Fibroblast of the conjunctiva (primary cell): ENCODE results near the gene EDN1.
A peak's percentile ranks its signal among the peaks of the same experiment; 100 is the strongest.

Experiments used
- DNase-seq: peaks from one replicate; pipeline ENCODE4 v3.0.0-alpha.2; 2010; ENCODE audit warnings: low read depth

Gene EDN1

DNA sequence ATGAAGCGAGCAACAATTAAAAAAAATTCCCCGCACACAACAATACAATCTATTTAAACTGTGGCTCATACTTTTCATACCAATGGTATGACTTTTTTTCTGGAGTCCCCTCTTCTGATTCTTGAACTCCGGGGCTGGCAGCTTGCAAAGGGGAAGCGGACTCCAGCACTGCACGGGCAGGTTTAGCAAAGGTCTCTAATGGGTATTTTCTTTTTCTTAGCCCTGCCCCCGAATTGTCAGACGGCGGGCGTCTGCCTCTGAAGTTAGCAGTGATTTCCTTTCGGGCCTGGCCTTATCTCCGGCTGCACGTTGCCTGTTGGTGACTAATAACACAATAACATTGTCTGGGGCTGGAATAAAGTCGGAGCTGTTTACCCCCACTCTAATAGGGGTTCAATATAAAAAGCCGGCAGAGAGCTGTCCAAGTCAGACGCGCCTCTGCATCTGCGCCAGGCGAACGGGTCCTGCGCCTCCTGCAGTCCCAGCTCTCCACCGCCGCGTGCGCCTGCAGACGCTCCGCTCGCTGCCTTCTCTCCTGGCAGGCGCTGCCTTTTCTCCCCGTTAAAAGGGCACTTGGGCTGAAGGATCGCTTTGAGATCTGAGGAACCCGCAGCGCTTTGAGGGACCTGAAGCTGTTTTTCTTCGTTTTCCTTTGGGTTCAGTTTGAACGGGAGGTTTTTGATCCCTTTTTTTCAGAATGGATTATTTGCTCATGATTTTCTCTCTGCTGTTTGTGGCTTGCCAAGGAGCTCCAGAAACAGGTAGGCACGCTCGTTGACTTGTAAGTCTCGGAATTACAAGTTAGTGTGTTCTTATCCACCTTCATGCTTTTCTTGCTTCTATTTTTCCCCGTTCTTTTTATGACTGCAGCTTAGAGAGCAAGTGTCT lies at the start of gene EDN1:
Gene EDN1, plus strand, starts transcription at position 429 of the 888 bp plus-strand sequence. Its CDS starts 269 bp downstream, at position 698.
- DNase-seq = peak; percentile 51

DNA sequence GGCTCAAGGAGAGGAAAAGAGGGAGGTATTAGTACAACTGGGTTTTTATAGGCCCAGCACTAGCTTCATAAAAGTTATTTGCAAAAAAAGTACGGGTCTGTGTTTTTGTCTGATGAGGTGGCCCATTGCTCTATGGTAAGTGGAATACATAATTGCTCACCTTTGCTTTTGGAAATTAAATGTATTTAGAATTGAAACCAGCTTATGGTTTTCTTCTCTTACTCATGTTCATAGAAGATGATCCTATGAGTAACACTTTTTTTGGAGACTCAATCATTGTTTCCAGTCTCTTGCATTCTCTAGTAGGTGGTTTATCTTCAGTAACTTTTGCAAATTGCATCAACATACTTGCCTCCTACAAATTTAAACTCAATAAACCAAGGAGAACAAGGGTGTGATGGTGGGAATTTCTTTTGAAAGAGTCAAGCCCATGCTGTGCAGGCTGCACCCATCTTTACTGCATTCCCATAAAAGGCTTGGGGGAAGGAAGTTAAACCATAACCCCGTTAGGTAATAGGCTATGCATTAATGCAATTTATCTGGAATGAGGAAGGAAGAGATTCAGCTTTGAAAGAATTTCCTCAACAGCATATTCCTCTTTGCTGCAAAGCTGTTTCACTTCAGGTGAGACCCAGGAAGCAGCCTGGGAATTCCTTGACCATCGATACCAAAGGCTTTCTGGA lies 48.5 kb upstream of the EDN1 start:
- no peak for DNase-seq

DNA sequence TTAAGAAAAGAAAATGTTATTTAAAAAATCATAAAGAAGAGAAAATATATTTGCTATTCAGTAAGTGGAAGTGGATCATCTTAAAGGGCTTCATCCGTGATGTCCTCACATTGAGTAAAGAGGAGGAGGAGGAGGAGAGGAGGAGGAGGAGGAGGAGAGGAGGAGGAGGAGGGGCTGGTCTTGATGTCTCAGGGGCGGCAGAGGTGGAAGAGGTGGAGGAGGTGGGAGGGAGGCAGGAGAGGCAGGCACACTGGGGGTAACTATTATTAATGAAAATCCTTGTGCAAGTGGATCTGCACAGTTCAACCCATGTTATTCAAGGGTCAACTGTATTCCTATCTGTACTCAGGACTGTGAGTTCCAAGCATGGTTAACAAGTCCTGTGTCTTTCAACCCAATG lies 47.0 kb upstream of the EDN1 start:
- DNase-seq = no peak

DNA sequence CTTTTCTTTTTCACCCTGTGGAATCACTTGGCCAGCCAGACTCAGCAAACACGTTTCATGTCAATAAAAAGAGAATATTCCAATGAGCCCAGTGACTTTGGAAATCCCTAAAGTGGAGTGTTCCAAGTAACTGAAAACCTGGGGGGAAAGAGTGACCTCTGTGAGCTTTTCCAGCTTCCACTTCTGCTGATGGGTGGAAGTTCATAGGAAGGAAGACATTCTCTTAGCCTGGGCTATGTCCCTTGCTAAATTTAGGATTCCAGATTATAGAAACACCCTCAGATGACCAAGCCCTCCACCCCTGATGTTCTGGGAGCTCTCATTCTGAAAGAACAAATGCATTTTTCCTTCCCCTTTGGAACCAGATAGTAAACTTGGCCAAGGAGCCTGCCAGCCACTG lies 44.8 kb upstream of the EDN1 start:
- no peak for DNase-seq

DNA sequence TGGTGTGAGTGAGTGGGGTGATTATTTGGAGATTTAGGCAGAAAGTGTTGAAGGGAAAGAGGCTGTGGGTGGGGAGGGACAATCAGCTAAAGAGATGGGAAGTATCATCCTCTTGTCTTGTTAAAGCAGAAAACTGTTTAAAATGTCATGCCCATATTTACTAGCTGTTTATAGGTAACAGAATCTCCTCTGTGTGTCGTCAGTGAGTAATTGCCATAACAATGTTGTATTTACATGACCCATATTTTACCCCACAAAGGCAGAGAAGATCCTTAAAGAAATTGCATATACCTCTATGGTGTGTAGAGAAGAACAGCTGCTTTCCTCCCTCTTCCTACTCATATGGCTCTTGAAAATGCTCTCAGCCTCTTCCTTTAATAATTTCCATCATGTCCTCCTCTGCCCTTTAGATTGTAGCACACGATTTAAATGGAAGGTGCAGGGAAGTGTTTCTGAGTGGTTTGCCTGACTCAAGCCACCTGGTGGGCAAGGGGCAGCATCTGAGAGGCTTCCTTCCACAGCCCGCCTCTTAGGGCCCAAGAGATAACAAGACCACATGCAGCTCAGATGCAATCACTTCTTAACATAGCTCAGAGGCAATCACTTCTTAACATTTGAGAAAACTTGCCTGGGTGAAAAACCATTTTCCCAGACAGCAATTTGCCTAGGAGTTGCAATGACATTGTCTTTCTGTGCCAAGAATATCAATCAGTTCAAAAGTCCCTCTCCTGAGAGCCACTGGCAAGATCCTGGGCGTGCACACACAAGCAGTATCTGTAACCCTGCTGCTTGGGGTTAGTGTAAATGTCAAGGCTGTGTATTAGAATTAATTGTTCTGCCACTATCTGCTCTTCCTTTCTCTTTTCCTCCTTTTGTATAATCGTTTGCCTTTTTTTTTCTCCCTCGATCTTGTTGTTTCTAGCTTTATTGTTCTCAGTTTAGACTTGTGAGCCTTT lies 44.1 kb upstream of the EDN1 start:
- no peak for DNase-seq

DNA sequence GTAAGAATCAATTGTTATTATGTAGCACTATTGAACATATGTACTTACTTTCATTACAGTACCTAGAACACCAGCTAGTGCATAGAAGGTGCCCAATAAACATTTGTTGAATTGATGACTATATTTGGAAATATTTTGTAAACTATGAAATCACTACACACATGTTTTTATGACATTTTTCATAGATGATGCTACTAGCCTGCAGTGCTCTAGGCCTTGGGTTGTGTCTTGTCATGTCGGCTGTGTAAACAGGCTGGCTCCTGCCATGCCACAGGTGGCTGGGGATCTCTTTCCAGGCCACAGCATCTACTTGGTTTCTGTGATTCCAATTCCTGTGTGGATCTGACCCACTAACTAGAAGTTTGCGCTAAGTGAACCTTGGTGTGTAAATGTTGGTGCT lies 43.3 kb upstream of the EDN1 start:
- no peak for DNase-seq

DNA sequence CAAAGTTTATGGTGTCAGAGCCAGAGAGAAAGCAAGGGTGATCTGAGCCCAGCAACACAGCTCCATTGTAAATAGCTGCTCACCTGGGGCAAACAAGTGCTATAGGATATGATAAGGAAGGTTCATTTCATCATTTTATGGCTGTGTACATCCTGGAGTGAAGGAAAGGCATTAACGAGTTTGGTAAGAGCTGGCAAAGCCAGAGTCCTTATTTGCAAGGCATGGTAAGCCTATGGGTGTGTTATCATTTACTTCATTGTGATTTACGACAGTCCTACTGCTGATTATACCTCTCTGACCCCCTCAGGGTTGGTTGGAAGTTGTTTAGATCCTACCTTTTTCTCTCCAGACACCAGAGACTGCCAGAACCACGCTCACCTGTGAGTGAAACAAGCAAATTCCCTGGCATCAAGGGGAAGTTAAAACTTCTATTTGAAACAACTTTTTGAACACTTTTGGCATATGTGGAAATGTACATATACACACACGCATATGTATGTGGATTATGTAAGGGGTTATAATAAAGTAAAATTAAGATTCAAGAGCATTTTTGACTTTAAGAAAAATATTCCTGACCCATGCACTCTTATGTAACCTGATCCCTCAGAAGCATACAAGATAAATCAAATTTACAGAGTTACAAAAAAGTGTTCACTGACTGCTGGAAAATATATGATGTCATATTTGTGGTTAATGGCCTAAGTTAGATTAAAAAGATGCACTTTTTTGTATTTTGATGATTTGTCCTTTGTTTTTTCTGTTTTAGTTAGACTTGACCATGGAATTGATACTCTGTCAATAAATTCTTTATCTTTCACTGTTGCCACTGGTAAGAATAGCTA lies 40.4 kb upstream of the EDN1 start:
- DNase-seq = no peak

DNA sequence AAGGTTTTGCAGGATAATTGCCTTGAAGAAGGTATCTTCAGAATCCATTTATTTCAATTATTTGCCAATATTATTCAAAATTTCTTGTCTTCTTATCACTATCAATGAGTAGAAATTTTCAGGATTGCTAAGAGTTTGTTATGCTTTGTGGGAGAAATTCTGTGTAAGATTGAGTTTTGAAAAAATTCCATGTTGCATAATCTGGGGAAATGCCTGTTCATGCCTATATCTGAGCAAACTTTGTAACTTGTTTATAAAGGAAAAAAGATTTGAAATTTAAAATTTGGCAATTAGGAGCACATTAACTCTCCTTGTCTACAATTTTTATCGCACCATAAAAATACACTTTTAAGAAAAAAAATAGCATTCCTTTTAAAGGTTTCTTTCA lies 39.8 kb upstream of the EDN1 start:
- no peak for DNase-seq

DNA sequence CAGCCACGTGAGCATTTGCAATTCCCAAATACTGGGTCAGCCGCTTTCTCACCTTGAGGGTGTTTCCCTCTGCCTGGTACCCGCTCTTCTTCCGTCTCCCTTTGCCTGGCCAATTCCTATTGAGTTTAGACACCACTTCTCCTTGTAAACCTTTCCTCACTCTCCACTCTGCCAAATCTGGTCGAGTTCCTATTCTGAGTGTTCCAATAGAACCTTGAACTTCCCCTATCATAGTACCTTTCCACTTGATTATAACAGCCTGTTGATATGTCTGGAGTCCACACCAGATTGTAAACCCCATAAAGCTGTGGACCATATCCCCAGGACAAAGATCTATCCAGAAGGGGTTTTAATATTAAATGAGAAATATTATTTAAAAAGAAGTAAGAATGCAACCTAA lies 36.0 kb upstream of the EDN1 start:
- DNase-seq = no peak

DNA sequence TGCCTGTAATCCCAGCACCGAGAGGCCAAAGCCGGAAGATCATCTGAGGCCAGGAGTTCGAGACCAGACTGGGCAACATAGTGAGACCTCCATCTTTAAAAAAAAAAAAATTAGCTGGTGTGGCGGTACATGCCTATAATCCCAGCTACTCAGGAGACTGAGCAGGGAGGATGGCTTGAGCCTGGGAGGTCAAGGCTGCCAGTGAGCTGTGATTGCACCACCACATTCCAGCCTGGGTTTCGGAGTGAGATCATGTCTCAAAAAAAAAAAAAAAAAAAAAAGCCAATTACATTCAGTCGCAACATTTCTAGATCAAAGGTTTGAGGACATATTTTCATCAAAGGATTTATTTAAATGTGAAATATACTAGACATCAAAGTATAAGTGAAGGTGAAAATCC lies 32.0 kb upstream of the EDN1 start:
- DNase-seq = no peak

DNA sequence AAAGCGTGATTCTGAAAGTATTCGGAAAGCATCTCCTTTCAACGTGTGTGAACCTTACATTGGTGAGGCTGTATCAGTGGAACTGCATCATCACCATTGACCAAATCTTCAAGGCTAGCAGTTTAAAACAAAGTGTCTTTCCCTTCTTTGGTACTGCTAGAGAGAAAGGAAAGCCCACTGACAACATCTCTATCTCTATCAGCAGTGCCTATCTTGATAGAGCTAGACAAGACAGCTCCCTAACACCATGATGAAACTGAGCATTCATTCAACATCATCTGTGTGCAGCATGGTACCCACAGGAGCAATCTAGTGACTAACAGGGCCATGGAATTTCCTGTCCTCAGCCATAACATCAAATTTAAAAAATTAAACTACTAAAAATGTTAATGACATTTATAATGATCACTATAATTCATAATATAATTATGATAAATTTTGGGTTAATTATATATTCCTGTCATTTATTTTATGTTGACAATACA lies 31.5 kb upstream of the EDN1 start:
- no peak for DNase-seq

DNA sequence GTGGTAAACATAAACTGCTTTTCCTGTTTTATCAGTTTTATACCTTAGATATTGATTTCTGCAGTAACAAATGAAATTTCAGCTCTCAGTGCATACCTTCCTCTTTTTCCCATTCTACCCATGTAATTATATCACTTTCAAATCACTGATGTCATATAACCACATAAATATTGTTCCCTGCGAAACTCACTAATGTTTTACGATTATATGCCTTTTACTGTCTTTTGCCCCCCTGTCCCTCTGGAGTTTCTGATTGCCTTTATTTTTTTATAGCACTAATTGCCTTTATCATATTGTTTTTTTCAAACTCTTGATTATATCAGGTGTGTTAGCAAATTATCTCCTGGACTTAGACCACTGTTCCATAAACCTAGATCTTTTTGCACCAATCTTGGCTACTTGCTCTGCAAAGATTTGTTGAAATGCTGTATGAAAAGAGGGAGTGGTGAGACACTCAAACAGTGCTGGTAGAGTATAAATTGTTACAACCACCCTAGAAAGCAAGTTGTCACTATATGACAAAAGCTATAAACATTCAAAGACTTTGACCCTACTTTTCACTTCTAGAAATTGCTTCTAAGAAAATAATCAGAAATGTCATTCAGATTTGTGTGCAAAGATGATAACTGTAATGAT lies 29.6 kb upstream of the EDN1 start:
- DNase-seq = no peak

DNA sequence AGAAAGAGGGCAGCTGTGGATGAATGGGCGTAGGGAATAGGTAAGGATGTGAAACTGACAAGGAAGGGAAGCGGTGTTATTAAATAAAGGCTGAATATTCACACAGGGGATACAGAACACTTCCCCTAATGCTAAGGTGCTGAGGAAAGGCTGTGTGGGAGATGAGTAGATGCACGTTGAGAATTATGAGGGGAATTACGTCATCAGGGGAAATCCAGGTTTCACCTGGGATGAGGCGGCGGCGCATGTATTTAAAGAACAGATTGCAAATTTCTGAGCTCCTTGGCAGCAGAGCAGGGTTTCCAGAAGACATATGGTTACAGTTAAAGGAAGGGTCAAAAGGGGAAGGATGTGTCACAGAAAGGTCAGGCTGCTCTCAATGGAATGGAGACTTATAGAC lies 28.7 kb upstream of the EDN1 start:
- DNase-seq = no peak

DNA sequence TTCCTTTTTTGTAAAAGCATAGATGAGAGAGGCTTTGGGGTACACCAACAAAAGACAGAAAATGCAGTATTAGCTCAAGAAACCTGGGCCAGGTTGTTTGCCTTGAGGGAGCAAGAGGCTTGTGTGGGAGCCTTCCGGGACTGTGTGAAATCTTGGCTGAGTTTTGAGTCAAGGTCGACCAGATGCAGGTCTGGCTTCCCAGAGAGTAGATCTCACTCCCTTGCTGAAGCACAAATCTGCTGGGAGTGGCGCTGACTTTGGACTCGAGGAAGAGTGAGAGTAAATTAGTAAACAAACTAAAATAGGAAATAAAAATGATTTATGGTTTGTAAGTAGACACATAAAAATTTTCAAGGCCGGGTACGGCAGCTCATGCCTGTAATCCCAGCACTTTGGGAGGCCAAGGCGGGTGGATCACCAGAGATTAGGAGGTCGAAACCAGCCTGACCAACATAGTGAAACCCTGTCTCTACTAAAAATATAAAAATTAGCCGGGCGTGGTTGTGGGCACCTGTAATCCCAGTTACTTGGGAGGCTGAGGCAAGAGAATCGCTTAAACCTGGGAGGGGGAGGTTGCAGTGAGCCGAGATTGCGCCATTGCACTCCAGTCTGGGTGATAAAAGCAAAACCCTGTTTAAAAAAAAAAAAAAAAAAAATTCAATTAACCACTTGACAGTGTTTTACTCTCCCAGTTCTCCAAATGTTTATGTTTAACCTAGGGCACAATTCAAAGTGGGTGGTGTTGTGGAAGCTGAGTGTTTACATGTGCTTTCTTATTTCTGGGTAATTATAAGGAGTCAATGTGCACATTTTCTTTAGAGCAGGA lies 27.7 kb upstream of the EDN1 start:
- no peak for DNase-seq

DNA sequence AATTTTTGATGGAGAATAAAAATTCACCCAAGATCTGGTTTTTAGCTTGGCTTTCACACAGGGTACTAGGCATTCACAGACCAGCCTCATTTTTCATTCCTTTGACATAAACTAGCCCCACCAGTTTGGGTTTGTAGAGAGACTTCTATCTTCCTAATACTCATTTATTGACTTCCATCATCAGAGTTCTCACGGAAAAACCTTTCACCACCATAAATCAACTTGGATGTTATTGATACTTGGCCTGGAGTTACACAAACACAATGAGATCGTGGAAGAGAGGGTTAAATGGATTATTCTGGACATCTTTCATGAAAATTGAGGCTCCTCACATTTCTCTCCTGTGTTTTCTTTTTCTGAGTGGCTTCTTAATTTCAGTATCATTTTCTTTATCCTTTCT lies 26.8 kb upstream of the EDN1 start:
- DNase-seq = no peak

DNA sequence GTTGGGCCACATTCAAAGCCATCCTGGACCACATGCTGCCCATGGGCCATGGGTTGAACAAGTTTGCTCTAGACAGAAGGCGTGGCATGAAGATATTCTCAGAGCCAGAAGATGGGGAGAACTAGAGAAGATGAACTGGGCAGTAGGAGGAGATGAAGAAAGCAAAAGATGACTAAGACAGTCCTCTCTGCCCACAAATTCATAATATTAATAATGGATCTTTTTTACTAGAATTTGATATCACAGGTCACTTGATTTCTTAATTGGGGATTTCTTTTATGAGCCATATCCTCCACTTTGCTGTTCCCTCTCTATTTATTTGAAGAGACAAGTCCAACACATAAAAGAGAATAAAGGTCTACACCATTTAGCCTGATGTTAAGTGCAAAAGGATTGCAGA lies 25.5 kb upstream of the EDN1 start:
- no peak for DNase-seq

DNA sequence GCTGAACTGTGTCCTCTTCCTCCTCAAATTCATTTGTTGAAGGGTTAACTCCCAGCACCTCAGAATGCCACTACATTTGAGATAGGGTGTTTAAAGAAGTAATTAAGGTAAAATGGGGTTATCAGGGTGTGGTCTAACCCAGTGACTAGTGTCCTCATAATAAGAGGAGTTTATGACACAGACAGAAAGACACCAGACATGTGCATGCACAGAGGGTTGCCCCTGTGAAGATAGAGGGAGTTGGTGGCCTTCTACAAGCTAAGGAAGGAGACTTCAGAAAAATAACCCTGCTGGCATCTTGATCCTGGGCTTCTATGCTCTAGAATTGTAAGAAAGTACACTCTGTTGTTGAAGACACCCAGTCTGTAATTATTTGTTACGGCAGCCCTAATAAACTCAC lies 24.9 kb upstream of the EDN1 start:
- no peak for DNase-seq

DNA sequence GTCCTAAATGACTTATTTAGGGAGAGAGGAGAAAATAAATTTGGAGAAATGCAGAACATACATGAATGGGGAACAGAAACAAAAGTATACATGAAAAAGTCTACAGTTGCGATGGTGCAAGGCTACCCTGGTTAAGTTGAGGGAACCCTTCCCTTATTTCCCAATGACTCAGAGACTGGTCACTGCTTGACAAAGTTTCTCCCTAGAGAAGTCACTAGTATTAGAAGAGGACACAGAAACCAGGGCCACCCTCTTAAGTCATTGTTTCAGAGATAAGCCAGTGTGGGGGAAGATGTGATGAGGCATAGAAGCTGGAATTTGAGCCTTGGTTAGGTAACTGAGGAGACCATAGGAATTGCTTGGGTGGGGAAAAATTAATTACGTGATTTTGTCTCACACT lies 24.4 kb upstream of the EDN1 start:
- DNase-seq = no peak

DNA sequence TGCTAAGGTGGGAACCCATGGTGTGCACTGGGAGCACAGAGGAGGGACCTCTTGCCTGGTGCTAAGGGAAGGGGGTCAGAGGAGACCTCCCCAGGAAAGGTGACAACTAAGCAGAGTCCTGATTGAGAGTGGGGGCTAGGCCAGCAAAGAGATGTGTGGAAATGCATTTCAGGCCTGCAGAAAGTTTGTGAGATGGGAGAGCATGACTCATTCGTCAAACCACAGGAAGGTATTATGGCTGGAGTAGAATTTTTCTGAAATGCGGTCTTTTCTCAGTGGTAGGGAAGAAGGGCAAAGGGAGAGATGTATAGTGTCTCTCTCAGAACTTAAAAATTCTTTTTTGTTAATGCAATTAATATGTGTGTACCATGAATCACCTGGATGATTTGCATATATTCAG lies 23.6 kb upstream of the EDN1 start:
- DNase-seq = no peak

DNA sequence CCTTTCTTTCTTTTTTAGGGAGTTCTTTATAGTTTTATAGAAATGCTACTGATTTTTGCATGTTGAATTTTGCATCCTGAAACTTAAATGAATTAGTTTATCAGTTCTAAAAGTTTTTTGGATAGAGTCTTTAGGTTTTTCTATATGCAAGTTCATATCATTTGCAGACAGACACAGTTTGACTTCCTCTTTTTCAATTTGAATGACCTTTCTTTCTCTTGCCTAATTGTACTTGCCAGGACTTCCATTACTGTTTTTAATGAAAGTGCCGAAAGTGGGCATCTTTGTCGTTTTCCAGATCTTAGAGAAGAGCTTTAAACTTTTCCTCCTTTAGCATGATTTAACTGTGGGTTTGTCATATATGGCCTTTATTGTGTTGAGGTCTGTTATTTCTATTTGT lies 21.1 kb upstream of the EDN1 start:
- no peak for DNase-seq
